IgD-negative memory B cell (primary cell): ENCODE measurements around the gene ZNF10. TPM values are rescaled to one million over a fixed set of nuclear protein-coding genes. Genes with fewer than 3 reads are reported as not detected.
A peak's percentile ranks its signal among the peaks of the same experiment; 100 is the strongest.

ENCODE experiments used
- H3K27ac Mint-ChIP-seq, 3 donors: one replicate each; pipeline ENCODE4 v1.8.0; 2020 to 2022; ENCODE audit warnings: mild to moderate bottlenecking in 3 of 3, mixed read lengths in 3 of 3, moderate library complexity in 1 of 3
- H3K27me3 Mint-ChIP-seq: one replicate; pipeline ENCODE4 v1.8.0; 2021; ENCODE audit warnings: mixed read lengths
- H3K36me3 Mint-ChIP-seq: one replicate; pipeline ENCODE4 v1.8.0; 2020; ENCODE audit warnings: mild to moderate bottlenecking, mixed read lengths
- H3K4me1 Mint-ChIP-seq, 3 donors: one replicate each; pipeline ENCODE4 v1.8.0; 2020 to 2022; ENCODE audit warnings: mixed read lengths in 3 of 3, mild to moderate bottlenecking in 1 of 3
- H3K4me3 Mint-ChIP-seq, 4 donors: one replicate each; pipeline ENCODE4 v1.8.0; 2020 to 2022; ENCODE audit warnings: mild to moderate bottlenecking in 4 of 4, mixed read lengths in 4 of 4, moderate library complexity in 3 of 4
- H3K9me3 Mint-ChIP-seq, 3 donors: one replicate each; pipeline ENCODE4 v1.8.0; 2020 to 2021; ENCODE audit warnings: mixed read lengths in 3 of 3, mild to moderate bottlenecking in 1 of 3
- polyA plus RNA-seq: library from polyadenylated mRNA; unstranded; fragments of 300-500 nt; fragmentation: Illumina TruSeq; gene quantifications from one replicate; pipeline ENCODE4 v1.2.3, GENCODE V29; 2021

ZNF10 gene
- polyA plus RNA-seq, 1 donor from 2014 or later, result 11.0 TPM

- Mint-ChIP-seq H3K4me1 (no peaks in the 10 kb centered on the region), H3K27me3 (no peaks in the 10 kb centered on the region), H3K9me3 (peaks cover 17 to 39% (median 26%) of the 10 kb centered on the region in 3 donors)
Measured at GRCh38 chr12:133165776-133166175, 35.3 kb downstream of the ZNF10 start.

DNA sequence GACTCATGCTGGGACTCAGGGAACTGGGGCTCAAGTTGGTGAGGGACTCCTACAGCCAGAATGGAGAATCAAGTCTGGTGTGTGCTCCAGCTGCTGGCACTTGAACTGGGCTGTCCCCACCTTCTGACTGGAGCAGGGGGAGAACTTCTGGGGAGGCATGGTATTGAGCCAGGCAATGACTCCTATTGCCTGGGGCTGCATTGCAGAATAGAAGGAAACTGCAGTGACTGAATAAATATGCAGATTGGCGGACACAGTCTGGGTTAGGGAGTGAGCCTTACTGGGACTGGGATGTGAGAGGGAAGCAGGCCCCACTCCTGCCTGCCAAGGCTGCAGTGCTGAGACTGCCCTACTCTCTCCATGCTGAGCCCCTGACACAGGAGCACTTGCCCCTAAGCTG lies 42.1 kb downstream of the ZNF10 start:
- Mint-ChIP-seq H3K4me3 (no peak overlapping the region), H3K9me3 (peaks cover 25 to 38% (median 26%) of the 10 kb centered on the region in 3 donors), H3K27ac (no peak overlapping the region), H3K36me3 (peaks cover 3% of the 10 kb centered on the region), H3K4me1 (no peaks in the 10 kb centered on the region), H3K27me3 (no peaks in the 10 kb centered on the region)

More at GRCh38 chr12:133165776-133166175, 35.3 kb downstream of the ZNF10 start:
- Mint-ChIP-seq H3K27ac (no peak overlapping the region), H3K4me3 (no peak overlapping the region), H3K36me3 (no peaks in the 10 kb centered on the region)

- H3K4me1 Mint-ChIP-seq, result no peaks in the 10 kb centered on the region
- peaks cover 26 to 41% (median 32%) of the 10 kb centered on the region in 3 donors for H3K9me3 Mint-ChIP-seq
- H3K36me3 Mint-ChIP-seq, result peaks cover 4% of the 10 kb centered on the region
- H3K27ac Mint-ChIP-seq, result no peak overlapping the region
- H3K4me3 Mint-ChIP-seq, result no peak overlapping the region
- H3K27me3 Mint-ChIP-seq, result no peaks in the 10 kb centered on the region
Measured at GRCh38 chr12:133174901-133175300, 44.5 kb downstream of the ZNF10 start.

DNA sequence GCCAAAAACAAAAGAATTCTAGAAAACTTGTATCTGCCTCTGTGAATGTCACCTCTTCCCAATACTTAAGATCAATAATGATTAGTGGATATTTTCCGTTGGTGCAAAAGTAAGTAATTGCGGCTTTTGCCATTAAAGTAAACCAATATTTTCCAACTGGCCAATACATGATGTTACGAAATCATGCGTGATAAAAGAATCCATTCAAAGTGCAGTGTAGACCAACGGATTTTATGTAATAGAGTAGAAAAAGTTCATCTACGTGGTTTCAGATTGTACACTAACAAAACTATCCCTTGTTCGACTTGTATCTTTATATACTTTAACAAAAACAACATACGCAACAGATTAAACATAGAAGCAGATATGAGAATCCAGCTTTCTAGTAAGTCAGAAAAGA lies 50.2 kb downstream of the ZNF10 start:
- peaks cover 28% of the 10 kb centered on the region for H3K36me3 Mint-ChIP-seq
- H3K27ac Mint-ChIP-seq, result peak overlapping the region in 1 of 3 donors; percentile 93
- H3K4me3 Mint-ChIP-seq, result peak overlapping the region in 2 of 4 donors; percentile 37 to 95
- H3K4me1 Mint-ChIP-seq, result peaks cover 5 to 16% (median 9%) of the 10 kb centered on the region in 3 donors
- no peaks in the 10 kb centered on the region for H3K27me3 Mint-ChIP-seq
- peaks cover 22 to 47% (median 45%) of the 10 kb centered on the region in 3 donors for H3K9me3 Mint-ChIP-seq

GRCh38 chr12:133181238-133181959 lies 51.0 kb downstream of the ZNF10 start, which contains the start of gene ZNF268:
TSS of gene ZNF268 (plus strand) at chr12:133181495. CDS start at chr12:133181998, 503 bp downstream.
- peak within 1 kb of the TSS; percentile 90 to 95 (median 93) for H3K27ac Mint-ChIP-seq
- H3K4me3 Mint-ChIP-seq, result peak within 1 kb of the TSS; percentile 91 to 98 (median 95)
- H3K27me3 Mint-ChIP-seq, result no peaks in the 10 kb centered on the region
- peaks cover 5 to 16% (median 9%) of the 10 kb centered on the region in 3 donors for H3K4me1 Mint-ChIP-seq
- H3K36me3 Mint-ChIP-seq, result peaks cover 33% of the 10 kb centered on the region
- peaks cover 19 to 46% (median 41%) of the 10 kb centered on the region in 3 donors for H3K9me3 Mint-ChIP-seq

GRCh38 chr12:133190176-133190575 lies 59.7 kb downstream of the ZNF10 start:
- Mint-ChIP-seq H3K36me3 (peaks cover 82% of the 10 kb centered on the region), H3K27ac (no peak overlapping the region), H3K27me3 (no peaks in the 10 kb centered on the region), H3K4me3 (peak overlapping the region in 1 of 4 donors; percentile 53), H3K4me1 (peaks cover 0 to 3% (median 1%) of the 10 kb centered on the region in 3 donors), H3K9me3 (peaks cover 24 to 58% (median 46%) of the 10 kb centered on the region in 3 donors)

GRCh38 chr12:133192847-133193246 lies 62.4 kb downstream of the ZNF10 start:
- peaks cover 21 to 53% (median 40%) of the 10 kb centered on the region in 3 donors for H3K9me3 Mint-ChIP-seq
- H3K4me1 Mint-ChIP-seq, result peaks cover 0 to 3% (median 0%) of the 10 kb centered on the region in 3 donors
- H3K27ac Mint-ChIP-seq, result no peak overlapping the region
- no peak overlapping the region for H3K4me3 Mint-ChIP-seq
- H3K27me3 Mint-ChIP-seq, result no peaks in the 10 kb centered on the region
- peaks cover 66% of the 10 kb centered on the region for H3K36me3 Mint-ChIP-seq

GRCh38 chr12:133201888-133202287 lies 71.5 kb downstream of the ZNF10 start:
- no peak overlapping the region for H3K4me3 Mint-ChIP-seq
- H3K36me3 Mint-ChIP-seq, result peaks cover 37% of the 10 kb centered on the region
- peaks cover 11 to 55% (median 42%) of the 10 kb centered on the region in 3 donors for H3K9me3 Mint-ChIP-seq
- no peak overlapping the region for H3K27ac Mint-ChIP-seq
- H3K4me1 Mint-ChIP-seq, result no peaks in the 10 kb centered on the region
- H3K27me3 Mint-ChIP-seq, result no peaks in the 10 kb centered on the region

GRCh38 chr12:133202493-133203343 lies 72.3 kb downstream of the ZNF10 start:
- H3K4me3 Mint-ChIP-seq, result no peak overlapping the region
- H3K9me3 Mint-ChIP-seq, result peaks cover 11 to 57% (median 42%) of the 10 kb centered on the region in 3 donors
- no peak overlapping the region for H3K27ac Mint-ChIP-seq
- no peaks in the 10 kb centered on the region for H3K4me1 Mint-ChIP-seq
- H3K27me3 Mint-ChIP-seq, result no peaks in the 10 kb centered on the region
- peaks cover 37% of the 10 kb centered on the region for H3K36me3 Mint-ChIP-seq

DNA sequence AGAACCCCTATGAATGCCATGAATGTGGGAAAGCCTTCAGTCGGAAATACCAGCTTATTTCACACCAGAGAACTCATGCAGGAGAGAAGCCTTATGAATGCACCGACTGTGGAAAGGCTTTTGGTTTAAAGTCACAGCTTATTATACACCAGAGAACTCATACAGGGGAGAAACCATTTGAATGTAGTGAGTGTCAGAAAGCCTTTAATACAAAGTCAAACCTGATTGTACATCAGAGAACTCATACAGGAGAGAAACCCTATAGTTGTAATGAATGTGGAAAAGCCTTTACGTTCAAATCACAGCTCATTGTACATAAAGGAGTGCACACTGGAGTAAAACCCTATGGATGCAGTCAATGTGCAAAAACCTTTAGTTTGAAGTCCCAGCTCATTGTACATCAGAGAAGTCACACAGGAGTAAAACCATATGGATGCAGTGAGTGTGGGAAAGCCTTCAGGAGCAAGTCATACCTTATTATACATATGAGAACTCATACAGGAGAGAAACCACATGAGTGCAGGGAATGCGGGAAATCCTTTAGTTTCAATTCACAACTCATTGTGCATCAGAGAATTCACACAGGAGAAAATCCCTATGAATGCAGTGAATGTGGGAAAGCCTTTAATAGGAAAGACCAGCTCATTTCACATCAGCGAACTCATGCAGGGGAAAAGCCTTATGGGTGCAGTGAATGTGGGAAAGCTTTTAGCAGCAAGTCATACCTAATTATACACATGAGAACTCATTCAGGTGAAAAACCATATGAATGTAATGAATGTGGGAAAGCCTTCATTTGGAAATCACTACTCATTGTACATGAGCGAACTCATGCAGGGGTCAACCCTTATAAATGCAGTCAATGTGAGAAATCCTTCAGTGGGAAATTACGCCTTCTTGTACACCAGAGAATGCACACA lies 73.2 kb downstream of the ZNF10 start:
- Mint-ChIP-seq H3K9me3 (peaks cover 14 to 62% (median 45%) of the 10 kb centered on the region in 3 donors), H3K4me1 (peaks cover 0 to 1% (median 0%) of the 10 kb centered on the region in 3 donors), H3K4me3 (no peak overlapping the region), H3K27ac (no peak overlapping the region), H3K27me3 (no peaks in the 10 kb centered on the region), H3K36me3 (peaks cover 38% of the 10 kb centered on the region)

DNA sequence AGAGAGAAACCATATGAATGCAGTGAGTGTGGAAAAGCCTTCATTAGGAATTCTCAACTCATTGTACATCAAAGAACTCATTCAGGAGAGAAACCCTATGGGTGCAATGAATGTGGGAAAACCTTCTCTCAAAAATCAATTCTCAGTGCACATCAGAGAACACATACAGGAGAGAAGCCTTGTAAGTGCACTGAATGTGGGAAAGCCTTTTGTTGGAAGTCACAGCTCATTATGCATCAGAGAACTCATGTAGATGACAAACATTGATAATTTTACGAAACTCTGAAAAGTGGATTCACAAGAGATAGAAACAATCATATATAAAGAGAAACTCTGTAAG lies 73.8 kb downstream of the ZNF10 start:
- peaks cover 39% of the 10 kb centered on the region for H3K36me3 Mint-ChIP-seq
- H3K4me1 Mint-ChIP-seq, result peaks cover 0 to 2% (median 0%) of the 10 kb centered on the region in 3 donors
- H3K27me3 Mint-ChIP-seq, result no peaks in the 10 kb centered on the region
- no peak overlapping the region for H3K27ac Mint-ChIP-seq
- peaks cover 14 to 63% (median 45%) of the 10 kb centered on the region in 3 donors for H3K9me3 Mint-ChIP-seq
- no peak overlapping the region for H3K4me3 Mint-ChIP-seq

GRCh38 chr12:133206390-133206789 lies 76.0 kb downstream of the ZNF10 start:
- no peak overlapping the region for H3K4me3 Mint-ChIP-seq
- H3K27ac Mint-ChIP-seq, result no peak overlapping the region
- peaks cover 0 to 2% (median 0%) of the 10 kb centered on the region in 3 donors for H3K4me1 Mint-ChIP-seq
- peaks cover 8 to 55% (median 32%) of the 10 kb centered on the region in 3 donors for H3K9me3 Mint-ChIP-seq
- H3K27me3 Mint-ChIP-seq, result no peaks in the 10 kb centered on the region
- peaks cover 23% of the 10 kb centered on the region for H3K36me3 Mint-ChIP-seq
